NCI-H1417 (cell line): ENCODE measurements around the gene ANKRA2.

Source experiments
- DNase-seq, 3 experiments: peaks; one replicate each; lab custom pipeline; 2025; lab: John Stamatoyannopoulos, UW

The ANKRA2 gene, protein sequence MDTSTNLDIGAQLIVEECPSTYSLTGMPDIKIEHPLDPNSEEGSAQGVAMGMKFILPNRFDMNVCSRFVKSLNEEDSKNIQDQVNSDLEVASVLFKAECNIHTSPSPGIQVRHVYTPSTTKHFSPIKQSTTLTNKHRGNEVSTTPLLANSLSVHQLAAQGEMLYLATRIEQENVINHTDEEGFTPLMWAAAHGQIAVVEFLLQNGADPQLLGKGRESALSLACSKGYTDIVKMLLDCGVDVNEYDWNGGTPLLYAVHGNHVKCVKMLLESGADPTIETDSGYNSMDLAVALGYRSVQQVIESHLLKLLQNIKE

GRCh38 chr5:73565139-73565968 is at the start of gene ANKRA2, which contains the start of gene UTP15:
Gene ANKRA2 (minus strand): TSS chr5:73565639. CDS start chr5:73562881, 2,758 bp downstream.
Gene UTP15 (plus strand): TSS chr5:73565743. CDS start chr5:73567345, 1,602 bp downstream.
- DNase-seq, result peak; percentile 91 to 97 (median 96)

DNA sequence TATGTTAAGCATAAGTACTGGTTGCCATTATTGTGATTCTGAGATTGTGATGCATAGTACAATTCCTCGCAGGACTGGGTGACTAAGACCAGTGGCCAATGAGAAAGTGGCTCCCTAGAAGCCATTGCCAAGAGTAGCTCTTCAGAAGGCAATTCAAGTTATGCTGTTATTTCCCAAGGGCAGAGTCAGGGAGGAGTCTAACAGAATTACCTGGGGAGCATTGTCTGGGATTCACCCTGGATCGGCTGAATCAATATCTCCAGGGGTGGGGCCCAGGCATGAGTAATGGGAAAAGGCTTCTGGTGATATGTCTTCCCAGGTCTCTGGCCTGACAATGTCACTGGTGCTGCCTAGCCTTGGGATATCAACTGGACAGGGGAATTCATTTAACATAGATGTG is 49.6 kb upstream of the ANKRA2 start:
- DNase-seq, result no peak

DNA sequence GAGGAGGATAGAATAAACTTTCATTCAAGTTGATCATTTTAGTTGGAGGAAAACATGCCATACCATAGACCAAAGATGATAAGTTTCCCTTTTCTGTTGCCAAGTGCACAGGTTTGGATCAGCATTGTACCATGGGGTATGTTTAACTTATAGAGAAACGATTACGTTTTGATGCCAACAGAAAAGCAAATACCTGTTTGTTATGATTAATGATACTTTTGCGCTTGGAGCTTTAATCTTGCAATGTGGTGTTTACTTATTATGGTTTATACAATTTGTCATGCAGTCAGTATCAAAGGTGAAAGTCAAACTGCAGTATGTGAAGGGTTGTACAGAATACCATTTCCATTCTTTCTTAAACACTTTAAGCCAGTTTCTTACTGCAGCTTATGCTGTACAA is 47.4 kb upstream of the ANKRA2 start:
- peak in 1 of 3 experiments; percentile 62 for DNase-seq

DNA sequence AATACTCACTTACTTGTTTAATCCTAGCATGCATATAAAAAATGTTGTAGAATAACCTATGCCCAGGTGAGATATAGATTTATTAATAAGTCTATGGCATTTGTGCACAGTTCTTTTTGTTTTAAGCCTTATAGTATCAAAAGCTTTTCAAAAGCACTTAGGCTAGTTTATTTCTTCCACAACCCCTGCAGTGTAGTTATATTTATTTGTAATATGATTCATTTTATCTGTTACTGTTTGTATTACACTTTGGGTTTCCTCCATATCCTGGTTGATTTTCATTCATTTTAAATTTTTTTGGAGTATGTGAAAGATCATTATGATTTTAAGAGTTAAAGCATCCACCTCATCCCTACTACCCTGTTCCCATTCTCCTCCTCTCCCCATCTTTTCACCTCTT is 41.8 kb upstream of the ANKRA2 start:
- no peak for DNase-seq

DNA sequence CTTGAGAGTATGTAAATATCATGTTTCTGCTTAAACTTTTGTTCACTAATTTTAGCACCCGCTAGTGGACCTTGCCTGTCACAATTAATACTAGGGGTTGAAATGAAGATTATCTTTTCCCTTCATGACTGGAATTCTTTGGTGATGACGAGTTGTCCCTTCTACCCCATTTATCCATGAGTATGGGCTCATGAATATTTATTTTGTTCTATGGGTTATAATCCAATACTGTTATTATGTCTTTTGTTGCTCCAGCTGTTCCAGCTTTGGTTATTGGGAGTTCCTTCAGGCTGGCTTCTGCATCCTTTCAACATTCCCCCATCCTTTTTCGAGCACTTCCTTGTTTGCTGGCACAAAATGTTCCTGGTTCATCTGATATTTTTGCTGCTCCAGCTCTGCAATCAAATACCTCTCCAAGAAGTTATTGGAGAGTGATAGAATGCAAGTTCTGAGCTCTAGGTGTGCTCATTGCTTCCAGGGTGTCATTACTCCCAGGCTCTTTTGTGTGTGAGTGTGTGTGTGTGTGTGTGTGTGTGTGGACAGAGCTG is 40.8 kb upstream of the ANKRA2 start:
- no peak for DNase-seq

- DNase-seq, result no peak
Measured at GRCh38 chr5:73605223-73606087, 40.0 kb upstream of the ANKRA2 start.

DNA sequence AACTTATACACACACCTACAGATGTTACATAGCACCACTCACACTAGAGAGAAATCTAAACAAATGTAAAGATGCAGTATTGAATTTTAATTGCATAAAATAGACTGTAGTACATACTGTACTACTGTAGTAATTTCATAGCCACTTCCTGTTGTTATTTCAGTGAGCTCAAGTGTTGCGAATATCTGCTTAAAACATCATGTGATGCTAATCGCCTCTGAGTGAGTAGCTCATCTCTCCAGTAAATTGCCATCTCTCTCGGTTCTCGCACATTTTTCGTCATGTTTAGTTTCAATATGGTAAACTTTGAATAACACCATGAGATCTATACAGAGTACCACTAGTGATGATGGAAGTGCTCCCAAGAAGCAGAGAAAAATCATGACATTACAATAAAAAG is 38.6 kb upstream of the ANKRA2 start:
- no peak for DNase-seq

DNA sequence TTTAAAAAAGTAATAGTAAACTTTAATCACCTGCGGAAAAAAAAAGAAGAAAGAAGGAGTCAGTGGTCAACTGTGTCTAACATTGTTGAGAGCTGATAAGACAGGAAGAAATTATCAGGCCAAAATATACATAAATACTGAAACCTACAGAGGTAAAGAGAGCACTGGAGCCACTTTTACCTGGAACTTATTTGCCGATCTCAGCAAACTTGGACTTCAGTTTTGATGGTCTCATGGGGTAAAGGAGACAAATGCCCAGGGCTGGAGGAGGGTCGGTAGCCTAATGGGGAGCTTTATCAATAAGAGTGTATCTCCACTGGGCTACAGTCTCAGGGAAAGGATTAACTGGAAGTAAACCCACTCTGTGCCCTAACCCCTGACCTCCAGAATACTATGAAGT is 33.9 kb upstream of the ANKRA2 start:
- DNase-seq, result no peak

- peak in 2 of 3 experiments; percentile 8 to 26 for DNase-seq
Measured at GRCh38 chr5:73596705-73597328, 31.4 kb upstream of the ANKRA2 start.

DNA sequence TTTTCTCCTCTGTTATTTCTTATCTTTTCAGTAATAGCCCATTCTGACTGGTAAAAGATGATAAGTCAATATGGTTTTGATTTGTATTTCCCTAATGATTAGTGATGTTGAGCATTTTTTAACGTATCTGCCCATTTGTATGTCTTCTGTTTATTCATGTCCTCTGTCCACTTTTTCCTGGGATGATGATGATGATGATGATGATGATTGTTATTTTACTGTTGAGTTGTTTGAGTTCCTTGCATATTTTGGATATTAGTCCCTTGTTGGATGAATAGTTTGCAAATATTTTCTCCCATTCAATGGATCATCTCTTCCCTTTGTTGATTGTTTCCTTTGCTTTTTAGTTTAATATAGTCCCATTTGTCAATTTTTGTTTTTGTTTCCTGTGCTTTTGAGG is 27.1 kb upstream of the ANKRA2 start:
- no peak for DNase-seq

GRCh38 chr5:73591698-73592501 is 26.5 kb upstream of the ANKRA2 start:
- peak in 2 of 3 experiments; percentile 3 to 47 for DNase-seq

- DNase-seq, result peak; percentile 48 to 86 (median 75)
Measured at GRCh38 chr5:73591102-73591695, 25.8 kb upstream of the ANKRA2 start.

DNA sequence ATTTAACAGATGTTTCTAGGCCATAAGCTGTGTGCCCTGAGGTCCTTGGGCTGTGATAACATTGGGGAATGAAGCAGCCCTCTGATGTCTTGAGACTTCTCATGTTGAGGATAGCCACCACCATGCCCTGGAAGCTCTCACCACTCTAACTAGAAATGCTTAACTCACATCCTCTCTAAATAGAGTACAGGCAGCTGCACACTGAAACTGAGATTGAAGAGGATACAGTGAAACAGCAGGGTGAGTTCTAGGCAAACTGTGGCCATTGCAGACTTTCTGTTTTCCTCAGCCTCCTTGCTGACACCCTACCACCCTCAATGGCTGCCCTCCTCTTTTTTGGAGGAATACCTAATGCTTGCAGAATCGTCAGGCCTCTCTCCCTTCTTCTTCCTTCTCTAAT is 22.5 kb upstream of the ANKRA2 start:
- no peak for DNase-seq

DNA sequence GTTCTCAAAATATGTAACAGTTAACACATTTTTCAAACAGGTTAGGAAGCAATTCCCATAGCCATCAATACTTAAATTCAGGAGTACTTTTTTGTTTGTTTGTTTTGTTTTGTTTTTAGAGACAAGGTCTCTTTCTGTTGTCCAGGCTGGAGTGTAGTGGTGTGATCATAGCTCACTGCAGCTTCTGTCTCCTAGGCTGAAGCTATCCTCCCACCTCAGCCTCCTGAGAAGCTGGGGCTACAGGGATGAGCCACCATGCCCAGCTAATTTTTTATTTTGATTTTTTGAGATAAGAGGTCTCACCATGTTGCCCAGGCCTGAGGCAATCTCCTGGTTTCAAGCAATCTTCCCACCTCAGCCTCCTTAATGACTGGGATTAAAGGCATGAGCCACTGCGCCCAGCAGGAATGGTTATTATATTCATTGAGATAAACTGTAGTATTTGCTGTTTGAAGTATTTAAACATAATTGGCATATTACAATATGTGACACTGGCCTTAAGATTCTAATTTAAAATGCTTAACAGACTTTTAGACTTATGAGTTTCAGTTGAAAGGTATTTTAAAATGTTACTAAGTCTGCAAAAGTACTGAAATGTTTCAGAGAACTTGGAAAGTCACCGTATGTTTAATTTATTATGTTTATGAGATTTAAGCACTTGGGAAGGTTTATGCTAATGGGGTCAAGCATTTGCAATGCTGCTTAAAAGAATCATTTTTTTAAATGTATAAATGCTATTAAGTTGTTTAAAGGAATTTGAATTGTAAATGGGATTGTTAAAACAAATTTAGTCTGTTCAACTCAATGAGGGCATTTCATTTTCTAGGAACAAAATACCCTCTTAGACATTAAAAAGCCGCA is 17.1 kb upstream of the ANKRA2 start:
- peak in 1 of 3 experiments; percentile 11 for DNase-seq

GRCh38 chr5:73565969-73566547 is 619 bp upstream of the ANKRA2 start:
- DNase-seq, result no peak

DNA sequence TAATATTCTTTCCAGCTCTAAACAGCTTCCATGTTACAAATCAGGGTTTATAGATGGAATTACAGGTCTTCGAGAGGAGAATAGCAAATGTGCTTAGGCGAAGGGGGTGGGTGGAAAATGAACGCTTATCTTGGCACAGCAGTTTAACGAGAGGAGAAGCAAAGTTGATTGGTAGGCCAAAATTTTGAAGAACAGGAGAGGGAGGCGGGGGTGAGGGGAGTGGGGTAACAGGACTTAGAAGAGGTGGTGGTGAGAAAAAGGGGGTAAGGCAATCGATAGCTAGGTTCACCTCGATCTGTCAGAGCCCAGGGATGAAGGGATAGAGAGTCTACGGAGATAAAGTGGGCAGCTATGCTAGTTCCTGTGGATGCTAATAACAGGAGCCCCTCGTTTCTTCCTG is 764 bp downstream of the ANKRA2 start:
- peak in 1 of 3 experiments; percentile 17 for DNase-seq

DNA sequence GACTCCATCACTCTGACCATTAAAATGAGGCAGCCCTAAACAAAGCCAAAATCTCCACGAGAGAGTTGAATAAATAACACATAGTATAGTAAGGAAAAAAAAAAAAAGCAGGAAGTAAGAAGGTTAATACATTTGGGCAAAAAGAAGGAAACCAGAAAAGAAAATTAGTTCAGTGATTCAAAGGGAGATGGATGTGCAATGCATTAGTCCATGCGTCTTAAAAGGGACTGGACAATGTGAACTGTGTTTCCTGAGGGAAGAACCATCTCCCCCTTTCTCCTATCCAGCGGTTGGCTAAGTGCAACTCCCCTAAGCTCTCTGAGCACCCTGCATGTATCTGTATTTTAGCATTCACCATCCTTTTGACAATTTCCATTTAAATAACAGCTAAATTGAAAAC is 1.4 kb downstream of the ANKRA2 start:
- DNase-seq, result peak in 1 of 3 experiments; percentile 2

- no peak for DNase-seq
Measured at GRCh38 chr5:73558950-73559349, 6.5 kb downstream of the ANKRA2 start.

DNA sequence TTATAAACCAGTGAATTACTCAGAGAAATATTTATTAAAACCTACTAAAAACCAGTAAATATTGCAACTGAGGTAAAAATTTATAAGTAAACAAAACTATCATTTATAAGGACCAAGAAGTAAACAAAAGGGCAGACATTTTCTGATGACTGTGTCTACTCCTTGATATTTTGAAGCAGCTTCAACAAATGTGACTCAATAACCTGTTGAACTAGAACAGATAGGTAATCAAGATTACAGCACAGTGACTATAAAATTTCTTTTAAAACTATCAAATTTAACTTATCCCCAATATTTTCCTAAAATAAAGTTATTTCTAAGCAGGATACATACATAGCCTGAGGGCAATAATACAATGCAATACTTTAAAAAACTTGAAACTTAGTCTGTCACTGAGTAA is 12.8 kb downstream of the ANKRA2 start:
- no peak for DNase-seq
